ENCODE measurements around the gene NLGN1.

DNA sequence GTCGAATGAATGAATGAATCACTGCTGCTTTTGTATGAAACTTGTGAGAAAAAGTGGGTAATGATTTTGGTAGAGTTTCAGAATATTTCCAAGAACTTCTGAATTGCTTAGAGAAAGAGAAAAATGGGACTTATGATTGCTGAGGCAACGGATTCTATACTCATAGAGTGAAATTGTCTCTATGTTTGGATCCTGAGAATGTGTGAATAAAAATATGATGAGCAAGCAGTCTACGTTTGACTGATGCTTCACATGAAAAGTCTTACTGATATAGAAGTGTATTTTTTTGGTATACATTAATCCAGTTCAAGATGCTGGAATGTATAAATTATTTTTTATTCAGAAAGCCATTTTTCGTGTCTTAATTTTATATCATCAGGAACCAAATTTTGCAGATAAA is 441.1 kb downstream of the NLGN1 start:
- TF ChIP-seq, protein P1, sequence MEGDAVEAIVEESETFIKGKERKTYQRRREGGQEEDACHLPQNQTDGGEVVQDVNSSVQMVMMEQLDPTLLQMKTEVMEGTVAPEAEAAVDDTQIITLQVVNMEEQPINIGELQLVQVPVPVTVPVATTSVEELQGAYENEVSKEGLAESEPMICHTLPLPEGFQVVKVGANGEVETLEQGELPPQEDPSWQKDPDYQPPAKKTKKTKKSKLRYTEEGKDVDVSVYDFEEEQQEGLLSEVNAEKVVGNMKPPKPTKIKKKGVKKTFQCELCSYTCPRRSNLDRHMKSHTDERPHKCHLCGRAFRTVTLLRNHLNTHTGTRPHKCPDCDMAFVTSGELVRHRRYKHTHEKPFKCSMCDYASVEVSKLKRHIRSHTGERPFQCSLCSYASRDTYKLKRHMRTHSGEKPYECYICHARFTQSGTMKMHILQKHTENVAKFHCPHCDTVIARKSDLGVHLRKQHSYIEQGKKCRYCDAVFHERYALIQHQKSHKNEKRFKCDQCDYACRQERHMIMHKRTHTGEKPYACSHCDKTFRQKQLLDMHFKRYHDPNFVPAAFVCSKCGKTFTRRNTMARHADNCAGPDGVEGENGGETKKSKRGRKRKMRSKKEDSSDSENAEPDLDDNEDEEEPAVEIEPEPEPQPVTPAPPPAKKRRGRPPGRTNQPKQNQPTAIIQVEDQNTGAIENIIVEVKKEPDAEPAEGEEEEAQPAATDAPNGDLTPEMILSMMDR (IDR thresholded peaks at IDR 0.05) = no peak
- TF ChIP-seq ZFX (IDR thresholded peaks at IDR 0.05; ENCODE audit: borderline replicate concordance) = no peak
